Activated T-cell treated with anti-CD3 and anti-CD28 coated beads, Interleukin-2, amount 50 U/mL, for 48 hours (primary cell): Measurements from ENCODE around the gene FANCE.

Experiments used
- DNase-seq, 2 experiments: peaks; one replicate each; pipeline ENCODE4 v3.0.0-alpha.2; 2020

The FANCE gene, protein sequence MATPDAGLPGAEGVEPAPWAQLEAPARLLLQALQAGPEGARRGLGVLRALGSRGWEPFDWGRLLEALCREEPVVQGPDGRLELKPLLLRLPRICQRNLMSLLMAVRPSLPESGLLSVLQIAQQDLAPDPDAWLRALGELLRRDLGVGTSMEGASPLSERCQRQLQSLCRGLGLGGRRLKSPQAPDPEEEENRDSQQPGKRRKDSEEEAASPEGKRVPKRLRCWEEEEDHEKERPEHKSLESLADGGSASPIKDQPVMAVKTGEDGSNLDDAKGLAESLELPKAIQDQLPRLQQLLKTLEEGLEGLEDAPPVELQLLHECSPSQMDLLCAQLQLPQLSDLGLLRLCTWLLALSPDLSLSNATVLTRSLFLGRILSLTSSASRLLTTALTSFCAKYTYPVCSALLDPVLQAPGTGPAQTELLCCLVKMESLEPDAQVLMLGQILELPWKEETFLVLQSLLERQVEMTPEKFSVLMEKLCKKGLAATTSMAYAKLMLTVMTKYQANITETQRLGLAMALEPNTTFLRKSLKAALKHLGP

DNA sequence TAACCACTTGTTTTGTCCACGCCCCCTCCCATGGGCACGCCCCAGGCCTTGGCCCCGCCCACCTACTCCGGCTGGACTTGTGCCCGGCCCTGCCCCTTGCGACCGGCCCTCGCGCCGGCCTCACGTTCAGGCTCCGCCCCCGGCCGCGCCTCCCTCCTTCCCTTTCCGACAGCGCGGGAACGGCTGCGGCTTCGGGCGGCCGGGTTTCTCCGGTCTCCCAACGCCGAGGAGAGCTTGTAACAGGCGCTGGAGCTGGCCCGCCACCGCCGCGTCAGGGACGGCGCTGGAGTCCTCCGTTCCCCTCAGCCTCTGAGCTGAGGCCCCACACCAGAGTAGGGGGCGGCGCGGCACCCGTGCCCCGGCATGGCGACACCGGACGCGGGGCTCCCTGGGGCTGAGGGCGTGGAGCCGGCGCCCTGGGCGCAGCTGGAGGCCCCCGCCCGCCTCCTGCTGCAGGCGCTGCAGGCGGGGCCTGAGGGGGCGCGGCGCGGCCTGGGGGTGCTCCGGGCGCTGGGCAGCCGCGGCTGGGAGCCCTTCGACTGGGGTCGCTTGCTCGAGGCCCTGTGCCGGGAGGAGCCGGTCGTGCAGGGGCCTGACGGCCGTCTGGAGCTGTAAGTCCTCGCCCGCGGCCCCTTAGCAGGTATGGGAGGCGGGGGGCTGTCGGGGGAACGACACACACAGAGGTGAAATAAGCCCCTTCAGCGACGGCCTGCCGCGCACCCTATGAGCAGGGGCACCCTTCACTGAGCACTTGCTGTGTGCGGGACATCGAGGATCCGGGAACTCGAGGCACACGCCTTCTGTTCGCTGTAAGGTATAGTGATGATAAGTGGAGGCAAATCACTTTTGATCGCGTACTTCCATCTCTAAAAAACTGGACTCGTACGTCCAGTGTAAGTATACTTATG, at the start of gene FANCE:
TSS of gene FANCE (plus strand) at position 156 of the 908 bp plus-strand sequence. CDS start at position 364, 208 bp downstream.
- DNase-seq = peak; percentile 99

DNA sequence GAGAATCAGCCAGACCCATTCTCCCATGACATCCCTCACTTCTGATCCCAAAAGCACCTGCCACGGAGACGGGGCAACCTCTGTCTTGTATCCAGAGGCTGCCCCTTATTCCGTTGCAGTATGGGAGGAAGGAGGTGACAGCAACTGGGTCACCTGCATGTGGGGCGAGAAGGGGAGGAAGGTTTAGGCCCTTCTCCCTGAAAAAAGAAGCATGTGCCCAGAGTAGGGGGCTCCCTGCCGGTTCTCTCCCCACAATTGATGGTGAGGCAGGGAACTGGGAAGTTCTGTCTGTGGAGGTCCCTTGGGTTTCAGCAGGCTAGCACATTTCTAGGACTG, 49.3 kb upstream of the FANCE start:
- DNase-seq = no peak

DNA sequence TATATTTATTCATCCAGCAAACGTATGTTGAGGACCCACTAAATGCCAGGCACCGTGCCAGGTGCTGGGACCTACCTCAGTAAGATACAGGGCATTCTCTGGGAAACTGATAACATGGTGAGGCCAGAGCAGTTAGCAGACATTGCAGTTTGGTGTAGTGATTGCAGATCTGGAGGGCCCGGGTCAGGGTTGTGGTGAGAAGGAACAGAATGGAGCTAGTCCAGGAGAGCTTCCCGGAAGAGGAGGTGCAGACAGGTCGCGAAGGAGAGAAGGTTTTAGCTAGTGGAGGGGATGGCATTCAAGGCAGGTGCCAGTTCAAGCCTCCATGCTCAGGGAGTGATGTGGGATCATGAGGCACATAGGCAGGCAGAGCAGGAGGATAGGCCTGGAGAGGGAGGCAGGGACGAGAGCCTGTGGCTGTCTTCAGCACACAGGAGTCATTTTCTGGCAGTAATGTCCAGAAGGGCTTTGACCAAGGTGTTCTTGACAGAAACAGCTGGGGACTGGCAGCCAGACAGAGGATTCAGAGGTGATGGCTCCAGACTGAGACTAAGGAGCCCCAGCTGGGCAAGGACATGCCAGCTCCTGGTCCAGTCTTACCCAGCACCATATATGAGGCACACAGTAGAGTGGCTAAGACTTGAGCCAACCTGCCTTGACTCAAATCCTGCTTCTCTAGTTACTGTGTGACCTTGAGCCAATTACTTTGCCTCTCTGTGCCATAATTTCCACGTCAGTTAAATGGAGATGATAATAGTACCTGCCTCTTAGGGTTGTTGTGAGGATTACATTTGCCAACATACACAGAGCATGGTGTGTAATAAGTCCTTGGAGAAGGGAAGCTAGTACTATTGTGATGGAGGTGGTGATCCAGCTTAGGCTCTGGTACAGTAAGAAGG, 48.3 kb upstream of the FANCE start:
- DNase-seq = no peak

DNA sequence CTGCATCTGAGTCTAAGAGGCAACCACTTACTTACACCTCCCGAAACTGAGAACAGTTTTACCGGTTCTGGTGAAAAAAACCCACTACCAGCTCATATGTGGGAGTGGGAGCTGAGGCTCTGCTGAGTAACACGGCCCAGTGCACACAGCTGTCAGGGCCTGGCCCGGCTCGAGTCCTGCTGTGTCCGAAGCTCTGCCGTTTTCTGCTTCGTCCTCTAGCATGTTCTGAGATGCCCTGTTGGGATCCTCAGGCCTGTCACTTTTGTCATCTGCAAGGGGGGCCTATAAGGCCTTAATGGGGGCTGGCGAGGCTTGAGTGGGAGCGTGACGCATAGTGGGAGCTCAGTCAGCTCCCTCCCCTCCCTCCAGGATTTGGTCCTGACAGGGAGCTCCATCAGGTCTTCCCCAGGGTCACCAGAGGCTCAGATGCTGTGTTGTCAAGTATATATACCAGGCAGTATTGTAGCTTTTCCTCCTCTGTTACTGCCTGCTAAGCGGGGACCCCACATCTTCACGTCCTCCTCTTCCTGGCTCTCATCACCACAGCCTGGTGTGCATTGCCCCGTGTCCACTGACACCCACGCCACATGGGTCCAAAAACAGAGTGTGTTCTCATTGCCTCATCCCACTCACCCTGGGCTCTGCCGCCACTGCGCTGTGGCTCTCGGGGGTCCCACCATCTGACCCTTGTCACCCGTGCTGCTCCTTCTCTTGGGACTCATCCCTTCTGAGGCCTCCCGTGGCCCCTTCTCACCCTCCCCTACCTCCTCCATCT, 45.2 kb upstream of the FANCE start:
- no peak for DNase-seq

DNA sequence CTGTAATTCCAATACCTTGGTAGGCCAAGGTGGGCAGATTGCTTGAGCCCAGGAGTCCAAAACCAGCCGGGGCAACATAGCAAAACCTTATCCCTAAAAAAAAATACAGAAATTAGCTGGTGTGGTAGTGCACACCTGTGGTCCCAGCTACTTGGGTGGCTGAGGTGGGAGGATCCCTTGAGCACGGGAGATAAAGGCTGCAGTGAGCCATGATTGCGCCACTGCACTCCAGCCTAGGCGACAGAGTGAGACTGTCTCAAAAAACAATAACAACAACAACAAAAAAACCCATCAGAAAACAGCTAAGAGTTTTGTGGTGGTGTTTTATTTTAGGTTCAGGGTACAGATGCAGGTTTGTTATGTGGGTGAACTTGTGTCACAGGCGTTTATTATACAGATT, 42.9 kb upstream of the FANCE start:
- DNase-seq = no peak

DNA sequence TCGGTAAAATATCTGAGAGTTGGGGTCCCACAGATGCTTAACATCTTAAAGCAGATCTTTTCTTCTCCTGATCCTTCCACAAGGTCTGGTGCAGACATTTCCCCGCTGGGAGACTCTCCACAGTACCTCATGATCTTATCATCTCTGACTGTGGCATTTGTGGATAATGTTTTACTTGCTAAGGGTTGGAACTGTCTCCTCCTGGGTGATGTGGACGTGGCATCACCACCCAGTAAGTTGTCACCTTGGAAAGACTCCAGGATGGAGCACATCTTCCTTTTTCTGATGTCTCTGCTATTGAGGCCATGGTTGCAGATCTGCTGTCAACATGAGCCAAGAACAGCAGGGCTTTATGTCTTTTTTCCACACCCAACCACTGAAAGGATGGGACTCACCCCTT, 42.0 kb upstream of the FANCE start:
- no peak for DNase-seq

DNA sequence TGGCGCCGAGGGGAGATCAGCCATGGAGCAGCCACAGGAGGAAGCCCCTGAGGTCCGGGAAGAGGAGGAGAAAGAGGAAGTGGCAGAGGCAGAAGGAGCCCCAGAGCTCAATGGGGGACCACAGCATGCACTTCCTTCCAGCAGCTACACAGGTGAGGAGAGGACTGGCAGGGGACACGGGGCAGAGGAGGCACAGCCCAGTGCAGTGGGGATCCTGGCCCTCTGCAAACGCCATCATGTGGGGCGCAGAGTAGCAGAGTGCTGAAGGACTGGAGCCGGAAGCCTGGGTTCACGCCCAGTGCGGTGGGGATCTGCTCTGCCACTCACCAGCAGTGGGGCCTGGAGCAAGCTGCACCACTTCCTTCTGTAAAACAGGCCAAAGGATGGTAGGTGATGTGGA, 41.1 kb upstream of the FANCE start:
- no peak for DNase-seq

DNA sequence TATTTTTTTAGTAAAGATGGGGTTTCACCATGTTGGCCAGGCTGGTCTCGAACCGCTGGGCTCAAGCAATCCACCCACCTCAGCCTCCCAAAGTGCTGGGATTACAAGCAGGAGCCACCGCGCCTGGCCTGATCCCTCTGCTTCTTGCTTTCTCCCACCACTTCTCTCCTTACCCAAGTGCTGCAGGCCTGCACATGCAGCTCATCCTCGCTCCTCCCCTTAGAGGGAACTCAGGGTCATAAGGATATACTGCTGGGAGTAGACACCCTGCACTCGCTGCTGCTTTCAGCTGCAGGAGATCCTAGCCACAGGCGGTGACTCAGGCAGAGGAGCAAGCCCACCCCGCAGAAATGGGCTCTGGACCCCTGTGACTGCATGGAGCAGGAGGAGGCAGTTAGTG, 40.0 kb upstream of the FANCE start:
- DNase-seq = no peak

DNA sequence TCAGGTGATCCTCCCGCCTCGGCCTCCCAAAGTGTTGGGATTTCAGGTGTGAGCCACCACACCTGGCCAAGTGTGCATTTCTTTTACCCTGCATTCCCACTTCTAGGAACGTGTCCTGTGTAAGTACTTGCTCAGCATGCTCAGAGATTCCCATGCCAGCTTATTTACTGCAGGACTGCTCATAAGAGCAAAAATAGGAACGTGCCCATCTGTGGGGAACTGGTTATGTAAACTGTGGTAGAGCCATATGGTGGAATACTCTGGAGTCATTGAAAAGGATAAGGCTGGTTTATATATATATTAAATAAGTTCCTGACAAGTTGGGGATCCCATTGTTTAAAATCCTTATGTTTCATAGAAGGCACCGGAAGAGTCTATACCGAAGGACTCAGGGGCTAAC, 38.2 kb upstream of the FANCE start:
- no peak for DNase-seq

DNA sequence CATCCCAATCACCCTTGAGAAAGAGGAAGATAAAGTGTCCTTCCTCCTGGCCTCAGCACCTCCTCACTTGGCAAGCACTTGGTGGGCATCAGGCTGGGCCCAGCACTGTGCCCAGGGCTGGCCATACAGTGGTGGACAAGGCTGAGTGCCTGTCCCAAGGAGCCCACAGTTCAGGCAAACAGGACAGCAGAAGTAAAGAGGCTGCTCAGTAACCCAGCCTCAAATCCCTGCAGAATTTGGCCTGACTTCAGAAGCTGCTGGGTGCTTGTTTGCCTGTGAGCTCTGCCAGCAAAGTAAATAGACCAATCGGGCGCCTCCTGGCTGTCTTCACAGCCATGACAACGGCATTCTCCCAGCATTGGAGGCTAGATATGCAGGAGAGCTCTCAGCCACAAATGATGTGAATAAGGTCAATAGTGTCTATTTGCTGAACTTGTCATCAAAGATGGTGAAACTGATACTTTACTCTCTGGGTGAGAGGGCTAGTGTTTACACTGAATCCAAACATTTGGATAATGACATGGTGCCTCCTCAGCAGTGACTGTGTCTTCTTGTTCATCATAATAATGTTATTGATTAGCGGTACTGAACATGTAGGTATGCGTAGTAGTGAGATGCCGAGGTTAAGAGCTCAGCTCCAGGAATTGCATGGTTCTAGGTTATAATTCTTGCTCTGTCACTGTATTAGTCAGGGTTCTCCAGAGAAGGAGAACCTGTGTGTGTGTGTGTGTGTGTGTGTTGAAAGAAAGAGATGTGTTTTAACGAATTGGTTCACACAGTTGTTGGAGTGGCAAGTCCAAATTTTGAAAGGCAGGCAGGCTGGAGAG, 36.9 kb upstream of the FANCE start:
- DNase-seq = peak in 1 of 2 experiments; percentile 26

DNA sequence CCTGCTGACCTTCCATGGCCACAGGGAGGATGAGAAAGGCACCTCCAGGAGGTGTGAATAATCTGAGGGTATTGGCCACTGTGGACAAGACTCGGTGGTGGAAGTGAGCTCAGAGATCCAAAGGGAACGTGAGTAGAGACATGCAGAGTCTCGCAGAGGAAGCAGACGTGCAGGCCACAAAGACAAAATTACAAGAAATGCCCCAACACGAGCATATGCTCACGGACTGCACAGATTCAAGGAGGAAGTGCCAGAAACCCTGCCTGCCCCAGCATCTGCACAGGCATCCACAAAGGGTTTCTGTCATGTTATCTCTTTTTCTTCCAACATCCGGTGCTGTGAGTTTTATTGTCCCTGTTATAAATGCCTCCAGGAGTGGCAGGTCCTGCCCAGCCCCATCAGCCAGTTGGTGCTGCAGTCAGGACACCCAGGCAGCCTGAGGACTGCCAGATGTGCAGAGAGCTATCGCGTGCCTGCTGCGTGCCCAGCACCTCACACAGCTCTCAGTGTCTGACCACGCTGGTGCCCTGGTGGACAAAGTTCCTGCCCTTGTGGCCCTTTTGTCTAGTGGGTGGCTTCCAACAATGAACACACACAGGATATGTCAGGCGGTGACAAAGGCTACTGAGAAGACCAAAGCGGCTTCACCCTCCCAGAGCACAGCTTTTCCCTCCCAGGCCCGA, 34.0 kb upstream of the FANCE start:
- DNase-seq = peak in 1 of 2 experiments; percentile 27

DNA sequence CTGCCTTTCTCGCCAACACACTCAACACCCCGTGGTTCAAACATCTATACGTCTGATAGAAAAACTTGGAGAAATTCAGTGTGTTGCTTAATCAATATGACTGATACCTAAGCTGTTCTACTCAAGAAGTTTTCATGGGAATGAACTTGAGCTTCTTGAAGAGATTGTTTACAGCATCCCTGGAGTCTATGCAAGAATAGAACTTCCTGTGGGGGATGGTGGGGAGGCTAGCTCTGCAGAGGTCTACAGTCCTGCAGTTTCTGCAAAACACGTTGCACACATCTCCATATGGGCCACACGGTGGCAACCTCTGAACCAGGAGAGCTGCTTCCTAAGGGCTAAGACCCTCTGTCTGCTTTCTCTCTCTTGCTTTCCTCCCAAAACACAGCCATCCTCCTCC, 32.7 kb upstream of the FANCE start:
- no peak for DNase-seq

DNA sequence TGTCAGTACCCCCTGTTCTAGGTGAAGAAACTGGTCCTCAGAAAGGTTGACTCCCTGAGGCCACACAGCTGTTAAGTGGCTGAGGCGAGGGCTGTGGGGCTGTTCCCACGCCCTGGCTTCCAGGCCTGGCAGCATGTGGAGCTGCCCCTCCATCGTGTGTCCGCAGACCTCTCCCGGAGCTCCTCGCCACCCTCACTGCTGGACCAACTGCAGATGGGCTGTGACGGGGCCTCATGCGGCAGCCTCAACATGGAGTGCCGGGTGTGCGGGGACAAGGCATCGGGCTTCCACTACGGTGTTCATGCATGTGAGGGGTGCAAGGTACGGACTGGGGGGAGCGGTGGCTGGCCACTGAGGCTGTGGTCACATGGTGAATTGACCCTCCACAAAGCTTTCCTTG, 32.2 kb upstream of the FANCE start:
- DNase-seq = no peak

DNA sequence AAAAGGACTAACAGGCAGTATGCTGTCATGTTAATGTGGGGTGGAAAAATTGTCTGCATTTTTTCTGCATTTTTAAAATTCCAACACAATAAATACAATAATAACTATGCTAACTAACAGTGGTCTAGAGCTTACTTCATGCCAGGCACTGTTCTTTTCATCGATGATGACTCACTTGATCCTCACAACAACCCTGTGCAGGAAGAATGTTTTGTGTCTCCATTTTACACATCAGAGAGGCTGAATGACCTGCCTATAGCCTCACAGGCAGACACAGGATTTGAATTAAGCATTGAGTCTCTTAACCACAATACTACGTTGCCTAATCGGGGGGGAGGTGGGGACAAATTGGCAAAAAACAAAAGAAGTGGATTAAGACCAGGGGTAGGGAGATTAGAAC, 26.9 kb upstream of the FANCE start:
- no peak for DNase-seq

DNA sequence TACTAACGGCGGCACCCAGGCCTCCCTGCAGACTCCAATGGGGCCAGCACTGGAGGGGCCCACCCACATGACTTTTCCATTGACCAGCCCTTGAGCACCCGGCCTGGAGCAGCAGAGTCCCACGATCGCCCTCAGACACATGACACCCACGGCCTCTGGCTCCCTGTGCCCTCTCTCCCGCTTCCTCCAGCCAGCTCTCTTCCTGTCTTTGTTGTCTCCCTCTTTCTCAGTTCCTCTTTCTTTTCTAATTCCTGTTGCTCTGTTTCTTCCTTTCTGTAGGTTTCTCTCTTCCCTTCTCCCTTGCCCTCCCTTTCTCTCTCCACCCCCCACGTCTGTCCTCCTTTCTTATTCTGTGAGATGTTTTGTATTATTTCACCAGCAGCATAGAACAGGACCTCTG, 26.1 kb upstream of the FANCE start:
- no peak for DNase-seq

DNA sequence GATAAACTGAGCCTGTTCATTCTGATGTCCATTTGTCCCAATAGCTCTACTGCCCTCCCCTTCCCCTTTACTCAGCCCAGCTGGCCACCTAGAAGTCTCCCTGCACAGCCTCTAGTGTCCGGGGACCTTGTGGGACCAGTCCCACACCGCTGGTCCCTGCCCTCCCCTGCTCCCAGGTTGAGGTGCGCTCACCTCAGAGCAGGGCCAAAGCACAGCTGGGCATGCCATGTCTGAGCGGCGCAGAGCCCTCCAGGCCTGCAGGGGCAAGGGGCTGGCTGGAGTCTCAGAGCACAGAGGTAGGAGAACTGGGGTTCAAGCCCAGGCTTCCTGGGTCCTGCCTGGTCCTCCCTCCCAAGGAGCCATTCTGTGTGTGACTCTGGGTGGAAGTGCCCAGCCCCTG, 24.7 kb upstream of the FANCE start:
- DNase-seq = no peak

DNA sequence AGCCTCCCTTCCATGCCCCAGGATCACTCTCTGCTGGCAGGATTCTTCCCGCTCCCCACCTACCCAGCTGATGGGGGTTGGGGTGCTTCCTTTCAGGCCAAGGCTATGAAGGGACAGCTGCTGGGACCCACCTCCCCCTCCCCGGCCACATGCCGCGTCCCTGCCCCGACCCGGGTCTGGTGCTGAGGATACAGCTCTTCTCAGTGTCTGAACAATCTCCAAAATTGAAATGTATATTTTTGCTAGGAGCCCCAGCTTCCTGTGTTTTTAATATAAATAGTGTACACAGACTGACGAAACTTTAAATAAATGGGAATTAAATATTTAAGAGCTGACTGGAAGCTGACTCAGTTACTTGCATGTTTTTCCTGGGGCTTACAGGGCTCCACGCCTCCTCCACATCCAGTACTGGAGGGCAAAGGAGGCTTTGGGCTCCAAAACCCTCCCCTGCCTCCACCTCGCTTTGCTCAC, 24.3 kb upstream of the FANCE start:
- DNase-seq = no peak

DNA sequence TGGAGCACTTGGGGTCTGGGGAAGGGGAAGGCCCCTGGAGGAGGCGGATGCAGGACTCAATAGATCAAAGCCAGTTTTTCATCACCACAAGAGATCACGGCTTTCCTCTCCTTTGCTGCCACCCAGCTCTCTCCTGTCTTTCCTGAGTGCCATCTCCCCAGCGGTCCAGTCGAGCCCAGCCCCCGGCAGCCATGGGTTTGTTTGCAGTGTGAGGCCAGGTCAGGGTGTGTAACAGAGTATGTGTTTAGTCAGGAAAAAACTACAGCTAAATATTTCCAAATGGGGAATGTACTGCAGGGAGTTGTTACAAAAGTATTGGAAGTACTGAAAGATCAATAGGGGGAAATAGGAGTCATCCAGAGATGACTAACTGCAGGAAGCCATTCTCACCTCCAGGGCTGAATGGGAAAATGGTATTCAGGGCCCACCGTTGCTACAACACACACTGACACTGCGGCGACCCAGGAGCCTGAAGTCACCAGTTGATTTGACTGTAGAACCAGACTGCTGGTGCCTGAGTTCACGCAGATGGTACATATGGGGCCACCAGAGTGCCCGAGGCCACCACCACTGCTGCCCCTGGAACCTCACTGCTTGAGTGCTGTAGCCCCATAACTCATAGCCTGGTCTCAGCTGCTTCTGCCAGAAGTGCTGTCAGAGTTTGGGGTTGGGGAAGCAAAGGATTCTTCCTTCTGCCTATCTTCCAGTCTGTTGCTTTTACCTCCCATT, 23.6 kb upstream of the FANCE start:
- no peak for DNase-seq

DNA sequence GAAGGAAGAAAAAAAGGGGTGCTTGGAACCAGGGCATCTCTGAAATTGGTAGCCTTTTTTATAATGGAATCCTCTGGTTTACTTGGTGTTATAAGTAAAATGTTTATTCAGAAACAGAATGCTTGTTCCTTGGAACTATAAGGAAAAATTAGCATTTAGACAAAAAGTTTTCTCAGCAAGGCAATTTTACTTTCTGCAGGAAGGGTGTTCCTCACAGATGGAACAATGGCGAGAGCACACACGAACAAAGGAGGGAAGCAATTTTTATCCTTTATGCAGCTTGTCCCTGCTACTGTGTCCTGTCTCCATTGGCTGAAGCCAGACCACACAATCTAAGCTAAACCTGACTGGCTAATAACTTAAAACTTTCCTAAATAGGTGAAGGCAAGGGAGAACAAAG, 22.7 kb upstream of the FANCE start:
- DNase-seq = no peak

DNA sequence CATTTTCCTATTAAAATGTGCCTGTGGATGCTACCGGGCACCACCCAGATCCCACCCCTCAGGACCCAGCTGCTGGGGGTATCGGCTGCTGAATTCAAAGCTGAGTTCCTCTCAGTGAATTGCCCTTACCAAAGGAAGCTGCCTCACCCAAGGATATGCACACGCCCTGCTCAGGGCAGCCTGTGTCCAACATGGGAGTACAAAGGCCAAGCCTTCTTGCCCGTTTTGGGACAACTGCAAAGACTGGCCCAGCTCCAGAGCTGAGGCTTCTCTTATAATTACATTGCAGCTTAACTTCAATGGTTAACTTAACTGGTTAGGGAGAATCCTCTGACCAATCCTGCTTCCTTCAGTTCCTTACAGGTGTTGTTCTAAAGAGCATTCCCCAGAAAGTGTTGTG, 19.8 kb upstream of the FANCE start:
- no peak for DNase-seq
